B cell (primary cell): ENCODE measurements around the gene MARVELD1.
A peak's percentile ranks its signal among the peaks of the same experiment; 100 is the strongest.

Source experiments
- EZH2 ChIP-seq: IDR thresholded peaks from 2 replicates; pipeline ENCODE4 v1.6.1; 2012; ENCODE audit warnings: borderline replicate concordance, low read depth, mild to moderate bottlenecking, moderate library complexity, low read length; ENCODE audit not compliant: insufficient read depth, poor library complexity, severe bottlenecking
- TF ChIP-seq, protein P1 (sequence below): fragments of 200-600 bp; IDR thresholded peaks from one replicate; pipeline ENCODE4 v1.8.0; 2022; ENCODE audit warnings: antibody characterized with exemption, mild to moderate bottlenecking

DNA sequence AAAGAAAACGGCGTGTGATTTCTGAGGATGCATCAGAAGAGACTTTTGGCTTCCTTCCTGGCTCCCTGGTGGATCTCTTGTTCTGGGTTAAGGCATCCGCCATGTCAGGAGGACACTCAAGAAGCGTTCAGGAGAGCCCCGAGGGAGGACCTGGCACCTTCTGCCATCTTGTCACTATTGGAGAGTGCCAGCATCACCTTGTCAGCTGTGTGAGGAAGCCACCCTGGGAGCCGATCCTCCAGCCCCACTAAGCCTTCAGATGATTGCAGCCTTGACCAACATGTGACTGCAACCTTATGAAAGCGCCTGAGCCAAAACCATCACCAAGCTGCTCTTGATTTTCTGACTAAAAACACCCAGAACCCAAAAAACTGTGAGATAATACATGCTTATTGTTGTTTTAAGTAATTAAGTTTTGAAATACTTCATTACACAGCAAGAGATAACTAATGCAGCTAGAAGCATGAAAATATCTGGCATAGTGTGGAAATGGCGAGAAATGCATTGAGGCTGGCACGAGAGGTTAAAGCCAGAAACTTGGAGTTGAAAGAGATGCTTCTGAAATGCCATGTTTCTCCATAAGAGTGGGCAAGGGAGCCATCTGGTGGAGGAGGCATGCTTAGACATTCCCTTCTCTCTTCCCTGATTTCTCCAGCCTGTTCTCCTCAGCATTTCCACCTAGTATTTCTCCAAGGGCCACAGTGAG lies 18.0 kb downstream of the MARVELD1 start:
- TF ChIP-seq, protein P1, sequence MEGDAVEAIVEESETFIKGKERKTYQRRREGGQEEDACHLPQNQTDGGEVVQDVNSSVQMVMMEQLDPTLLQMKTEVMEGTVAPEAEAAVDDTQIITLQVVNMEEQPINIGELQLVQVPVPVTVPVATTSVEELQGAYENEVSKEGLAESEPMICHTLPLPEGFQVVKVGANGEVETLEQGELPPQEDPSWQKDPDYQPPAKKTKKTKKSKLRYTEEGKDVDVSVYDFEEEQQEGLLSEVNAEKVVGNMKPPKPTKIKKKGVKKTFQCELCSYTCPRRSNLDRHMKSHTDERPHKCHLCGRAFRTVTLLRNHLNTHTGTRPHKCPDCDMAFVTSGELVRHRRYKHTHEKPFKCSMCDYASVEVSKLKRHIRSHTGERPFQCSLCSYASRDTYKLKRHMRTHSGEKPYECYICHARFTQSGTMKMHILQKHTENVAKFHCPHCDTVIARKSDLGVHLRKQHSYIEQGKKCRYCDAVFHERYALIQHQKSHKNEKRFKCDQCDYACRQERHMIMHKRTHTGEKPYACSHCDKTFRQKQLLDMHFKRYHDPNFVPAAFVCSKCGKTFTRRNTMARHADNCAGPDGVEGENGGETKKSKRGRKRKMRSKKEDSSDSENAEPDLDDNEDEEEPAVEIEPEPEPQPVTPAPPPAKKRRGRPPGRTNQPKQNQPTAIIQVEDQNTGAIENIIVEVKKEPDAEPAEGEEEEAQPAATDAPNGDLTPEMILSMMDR = peak; percentile 82
- no peak for TF ChIP-seq EZH2
